DOHH2 (cell line): ENCODE data around the gene TECR.

ENCODE experiments used
- EZH2phosphoT487 ChIP-seq: fragments of 200-600 bp; sonication (generic); IDR thresholded peaks from 2 replicates; pipeline ENCODE4 v1.6.1; 2017; ENCODE audit warnings: borderline replicate concordance, mild to moderate bottlenecking, antibody characterized with exemption, low read length, moderate library complexity, mixed read lengths
- TF ChIP-seq, protein P1 (sequence below): fragments of 200-600 bp; sonication (generic); IDR thresholded peaks from one replicate; pipeline ENCODE4 v1.5.1; 2014; ENCODE audit warnings: antibody characterized with exemption, mild to moderate bottlenecking, low read depth, low read length; ENCODE audit not compliant: poor library complexity, severe bottlenecking

DNA sequence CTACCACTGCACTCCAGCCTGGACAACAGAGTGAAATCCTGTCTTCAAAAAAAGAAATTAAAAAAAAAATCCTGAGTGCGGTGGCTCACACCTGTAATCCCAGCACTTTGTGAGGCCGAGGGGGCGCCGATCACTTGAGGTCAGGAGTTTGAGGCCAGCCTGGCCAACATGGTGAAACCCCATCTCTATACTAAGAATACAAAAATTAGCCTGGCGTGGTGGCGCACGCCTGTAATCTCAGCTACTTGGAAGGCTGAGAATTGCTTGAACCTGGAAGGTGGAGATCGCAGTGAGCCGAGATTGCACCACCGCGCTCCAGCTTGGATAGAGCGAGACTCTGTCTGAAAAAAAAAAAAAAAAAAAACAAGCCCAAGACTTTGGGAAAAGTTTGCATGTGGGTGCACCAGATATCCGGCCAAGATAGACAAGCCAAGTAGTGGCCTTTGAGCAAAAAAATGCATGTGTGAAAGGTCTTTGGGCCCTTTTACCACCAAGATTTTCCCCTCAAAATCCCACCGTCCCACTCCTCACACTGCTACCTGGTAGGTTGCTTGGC, 16.9 kb upstream of the TECR start:
- TF ChIP-seq, protein P1, sequence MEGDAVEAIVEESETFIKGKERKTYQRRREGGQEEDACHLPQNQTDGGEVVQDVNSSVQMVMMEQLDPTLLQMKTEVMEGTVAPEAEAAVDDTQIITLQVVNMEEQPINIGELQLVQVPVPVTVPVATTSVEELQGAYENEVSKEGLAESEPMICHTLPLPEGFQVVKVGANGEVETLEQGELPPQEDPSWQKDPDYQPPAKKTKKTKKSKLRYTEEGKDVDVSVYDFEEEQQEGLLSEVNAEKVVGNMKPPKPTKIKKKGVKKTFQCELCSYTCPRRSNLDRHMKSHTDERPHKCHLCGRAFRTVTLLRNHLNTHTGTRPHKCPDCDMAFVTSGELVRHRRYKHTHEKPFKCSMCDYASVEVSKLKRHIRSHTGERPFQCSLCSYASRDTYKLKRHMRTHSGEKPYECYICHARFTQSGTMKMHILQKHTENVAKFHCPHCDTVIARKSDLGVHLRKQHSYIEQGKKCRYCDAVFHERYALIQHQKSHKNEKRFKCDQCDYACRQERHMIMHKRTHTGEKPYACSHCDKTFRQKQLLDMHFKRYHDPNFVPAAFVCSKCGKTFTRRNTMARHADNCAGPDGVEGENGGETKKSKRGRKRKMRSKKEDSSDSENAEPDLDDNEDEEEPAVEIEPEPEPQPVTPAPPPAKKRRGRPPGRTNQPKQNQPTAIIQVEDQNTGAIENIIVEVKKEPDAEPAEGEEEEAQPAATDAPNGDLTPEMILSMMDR, result no peak
- TF ChIP-seq EZH2phosphoT487, result no peak
